Duodenal mucosa (tissue), 2 donors: ENCODE results near the gene TNNT1.
"Not testable (repeated sequence)": the region's sequence is repeated elsewhere in the genome, so short reads cannot be mapped to it uniquely, and the experiment has no call there.

Experiments used
- H3K27ac ChIP-seq: one replicate; pipeline ENCODE4 v1.7.0; 2013; ENCODE audit warnings: low read depth, low read length
- H3K27me3 ChIP-seq, 2 donors: one replicate each; pipeline ENCODE4 v1.7.0; 2013; ENCODE audit warnings: low read length in 2 of 2, control low read depth in 1 of 2; ENCODE audit not compliant: insufficient read depth in 2 of 2, control insufficient read depth in 1 of 2
- H3K36me3 ChIP-seq, 2 donors: one replicate each; pipeline ENCODE4 v1.7.0; 2013; ENCODE audit warnings: low read length in 2 of 2, control low read depth in 1 of 2; ENCODE audit not compliant: insufficient read depth in 2 of 2, control insufficient read depth in 1 of 2
- H3K4me1 ChIP-seq, 2 donors: one replicate each; pipeline ENCODE4 v1.7.0; 2013; ENCODE audit warnings: low read length in 2 of 2, control low read depth in 1 of 2; ENCODE audit not compliant: insufficient read depth in 2 of 2, control insufficient read depth in 1 of 2
- H3K4me3 ChIP-seq, 2 donors: one replicate each; pipeline ENCODE4 v1.7.0; 2013; ENCODE audit warnings: low read length in 2 of 2, low read depth in 1 of 2
- H3K9ac ChIP-seq, 2 donors: one replicate each; pipeline ENCODE4 v1.7.0; 2013; ENCODE audit warnings: low read length in 2 of 2, low read depth in 1 of 2
- H3K9me3 ChIP-seq, 2 donors: one replicate each; pipeline ENCODE4 v1.7.0; 2013; ENCODE audit warnings: low read length in 2 of 2, control low read depth in 1 of 2; ENCODE audit not compliant: control insufficient read depth in 1 of 2

TNNT1 gene

DNA sequence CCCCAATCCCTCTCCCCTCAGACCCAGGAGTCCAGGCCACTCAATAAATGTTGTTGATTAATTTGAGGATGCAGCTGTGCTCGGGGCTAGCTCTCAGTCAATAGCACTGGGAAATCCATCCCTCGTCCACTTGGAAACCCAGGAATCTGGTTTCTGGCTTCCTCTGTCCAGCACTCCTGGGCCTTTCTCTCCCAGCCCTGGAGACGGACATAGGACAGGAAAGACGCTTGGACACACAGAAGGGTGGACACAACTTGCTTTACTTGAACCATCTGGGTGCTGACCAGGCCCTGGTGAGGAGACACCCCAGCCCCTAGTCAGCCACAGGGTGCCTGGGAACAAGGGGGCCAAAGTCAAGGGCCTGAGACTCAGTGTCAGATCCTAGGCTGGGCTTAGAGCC, 9.4 kb upstream of the TNNT1 start:
- H3K9ac ChIP-seq: no peak overlapping the region
- H3K4me1 ChIP-seq: peaks cover 0 to 10% of the 10 kb centered on the region in 2 donors
- no peaks in the 10 kb centered on the region for H3K9me3 ChIP-seq
- H3K36me3 ChIP-seq: no peaks in the 10 kb centered on the region
- peaks cover 19% of the 10 kb centered on the region in 2 donors for H3K27me3 ChIP-seq
- no peak overlapping the region for H3K27ac ChIP-seq
- H3K4me3 ChIP-seq: no peak overlapping the region

DNA sequence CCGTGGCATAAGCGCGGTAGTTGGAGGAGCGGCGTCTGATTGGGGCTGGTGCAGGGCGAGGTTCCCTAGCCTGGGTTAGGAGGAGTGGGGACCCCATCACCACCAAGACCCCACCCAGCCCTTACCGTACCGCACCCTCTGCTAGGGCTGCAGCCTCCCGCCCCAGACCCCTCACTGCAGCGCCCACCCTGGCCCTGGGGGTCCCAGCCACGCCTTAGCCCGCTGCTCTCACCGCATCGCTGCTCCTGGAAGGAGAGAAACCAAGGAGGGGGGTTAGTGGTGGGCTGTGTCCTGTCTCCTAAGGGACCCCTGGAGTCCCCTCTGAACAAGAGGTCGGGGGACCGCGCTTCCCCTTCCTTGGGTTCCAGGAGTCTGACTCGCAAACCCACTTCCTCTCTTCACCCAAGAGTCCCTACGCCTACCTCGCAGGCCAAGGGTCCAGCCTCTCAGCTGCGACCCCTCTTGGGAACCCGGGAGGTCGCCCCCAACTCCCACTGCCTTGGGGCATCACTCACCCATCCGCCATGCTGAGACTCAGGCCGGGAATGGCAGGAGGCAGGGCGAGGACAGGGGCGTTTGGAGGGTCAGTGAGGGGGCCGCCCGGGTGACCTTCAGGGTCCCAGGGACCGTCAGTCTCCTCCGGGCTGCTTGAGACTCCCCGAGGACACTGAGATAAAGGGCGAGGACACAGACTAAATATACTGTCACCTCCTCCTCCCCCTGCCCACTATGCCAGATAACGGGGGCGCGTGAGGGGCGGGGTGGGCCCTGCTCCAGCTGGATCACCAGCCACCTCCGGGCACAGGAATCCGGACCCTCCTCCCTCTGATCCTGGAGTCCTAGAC, 8.3 kb upstream of the TNNT1 start, which contains the start of gene TNNI3:
Gene TNNI3 (minus strand): TSS at position 669 of the 845 bp plus-strand sequence. CDS start 143 bp downstream, at position 526.
- Histone ChIP-seq H3K27ac (no peak within 1 kb of the TSS), H3K36me3 (no peaks in the 10 kb centered on the region), H3K9ac (no peak within 1 kb of the TSS), H3K9me3 (no peaks in the 10 kb centered on the region), H3K27me3 (peaks cover 15 to 19% of the 10 kb centered on the region in 2 donors), H3K4me1 (peaks cover 0 to 10% of the 10 kb centered on the region in 2 donors), H3K4me3 (no peak within 1 kb of the TSS)

DNA sequence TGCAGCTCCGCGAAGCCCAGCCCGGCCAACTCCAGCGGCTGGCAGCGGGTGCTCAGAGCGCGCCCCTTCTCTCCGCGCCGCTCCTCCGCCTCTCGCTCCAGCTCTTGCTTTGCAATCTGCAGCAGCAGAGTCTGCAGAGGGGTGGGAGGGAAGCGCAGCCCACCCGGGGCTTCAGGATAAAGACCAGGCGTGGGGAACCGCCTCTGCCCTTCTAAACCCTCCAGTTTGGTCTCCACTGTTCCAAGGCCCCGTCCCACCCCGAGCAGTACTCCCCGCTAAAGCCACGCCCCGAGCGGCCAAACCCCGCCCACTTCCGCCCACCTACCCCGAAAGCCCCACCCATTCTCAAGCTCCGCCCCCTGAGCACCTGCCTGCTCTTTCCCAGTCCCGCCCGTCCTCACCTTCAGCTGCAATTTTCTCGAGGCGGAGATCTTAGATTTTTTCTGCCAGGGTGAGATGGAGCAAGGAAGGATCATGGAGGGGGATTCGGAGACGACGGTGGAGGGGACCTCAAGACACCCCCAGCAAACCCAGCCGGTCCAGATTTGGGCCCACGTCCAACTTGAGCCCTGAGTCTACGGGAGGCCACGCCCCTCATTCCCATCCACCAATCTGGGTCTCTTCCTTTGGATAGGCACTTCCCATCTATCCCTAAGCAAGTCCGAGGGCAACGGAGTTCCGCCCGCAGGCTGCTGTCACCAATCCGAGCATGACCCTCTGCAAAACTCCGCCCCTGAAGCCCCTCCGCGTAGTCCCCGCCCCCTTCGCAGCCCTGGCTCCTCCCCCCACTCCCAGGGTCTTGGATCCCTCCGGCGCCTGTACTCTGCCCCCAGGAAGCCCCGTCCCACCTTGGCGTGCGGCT, 7.4 kb upstream of the TNNT1 start:
- Histone ChIP-seq H3K36me3 (no peaks in the 10 kb centered on the region), H3K27ac (no peak overlapping the region), H3K27me3 (peaks cover 7 to 15% of the 10 kb centered on the region in 2 donors), H3K9ac (no peak overlapping the region), H3K4me3 (peak overlapping the region in 1 of 2 donors; percentile 21), H3K4me1 (peaks cover 0 to 10% of the 10 kb centered on the region in 2 donors), H3K9me3 (no peaks in the 10 kb centered on the region)

- H3K9ac ChIP-seq, H3K9me3 ChIP-seq, H3K36me3 ChIP-seq, H3K27ac ChIP-seq: not testable (repeated sequence)
- H3K27me3 ChIP-seq: peaks cover 7 to 11% of the 10 kb centered on the region in 2 donors
- H3K4me1 ChIP-seq: peaks cover 0 to 10% of the 10 kb centered on the region in 2 donors
- peak overlapping the region in 1 of 2 donors; percentile 21 for H3K4me3 ChIP-seq
Measured at GRCh38 chr19:55155784-55156183, 6.8 kb upstream of the TNNT1 start.

- Histone ChIP-seq H3K27ac (no peak overlapping the region), H3K9ac (no peak overlapping the region), H3K27me3 (peaks cover 12 to 19% of the 10 kb centered on the region in 2 donors), H3K4me1 (no peaks in the 10 kb centered on the region), H3K4me3 (no peak overlapping the region), H3K9me3 (no peaks in the 10 kb centered on the region), H3K36me3 (no peaks in the 10 kb centered on the region)
Measured at GRCh38 chr19:55153652-55154264, 4.8 kb upstream of the TNNT1 start.

- H3K27me3 ChIP-seq: peaks cover 18 to 25% of the 10 kb centered on the region in 2 donors
- H3K27ac ChIP-seq: no peak overlapping the region
- no peaks in the 10 kb centered on the region for H3K4me1 ChIP-seq
- no peaks in the 10 kb centered on the region for H3K36me3 ChIP-seq
- no peaks in the 10 kb centered on the region for H3K9me3 ChIP-seq
- no peak overlapping the region for H3K4me3 ChIP-seq
- H3K9ac ChIP-seq: no peak overlapping the region
Measured at GRCh38 chr19:55152017-55152416, 3.0 kb upstream of the TNNT1 start.

GRCh38 chr19:55147545-55148251, 1.3 kb downstream of the TNNT1 start:
- Histone ChIP-seq H3K36me3 (no peaks in the 10 kb centered on the region), H3K27ac (no peak overlapping the region), H3K4me1 (no peaks in the 10 kb centered on the region), H3K9me3 (no peaks in the 10 kb centered on the region), H3K9ac (no peak overlapping the region), H3K27me3 (peaks cover 29 to 32% of the 10 kb centered on the region in 2 donors), H3K4me3 (no peak overlapping the region)

- H3K4me3 ChIP-seq: no peak overlapping the region
- no peak overlapping the region for H3K27ac ChIP-seq
- no peaks in the 10 kb centered on the region for H3K4me1 ChIP-seq
- H3K9me3 ChIP-seq: no peaks in the 10 kb centered on the region
- no peaks in the 10 kb centered on the region for H3K36me3 ChIP-seq
- H3K9ac ChIP-seq: no peak overlapping the region
- H3K27me3 ChIP-seq: peaks cover 29 to 33% of the 10 kb centered on the region in 2 donors
Measured at GRCh38 chr19:55146705-55147273, 2.2 kb downstream of the TNNT1 start.

- Histone ChIP-seq H3K9me3 (no peaks in the 10 kb centered on the region), H3K4me3 (no peak overlapping the region), H3K4me1 (no peaks in the 10 kb centered on the region), H3K27ac (no peak overlapping the region), H3K27me3 (peaks cover 29 to 32% of the 10 kb centered on the region in 2 donors), H3K36me3 (no peaks in the 10 kb centered on the region), H3K9ac (no peak overlapping the region)
Measured at GRCh38 chr19:55146078-55146704, 2.8 kb downstream of the TNNT1 start.
